GM21526 (cell line): Measurements from ENCODE around the gene LMF1.

ENCODE experiments used
- ATAC-seq: cut with Tn5 transposase; IDR thresholded peaks from one replicate; pipeline ENCODE4 v1.9.1; 2021; ENCODE audit warnings: moderate library complexity; ENCODE audit not compliant: unreplicated experiment, low FRiP score

LMF1 gene

GRCh38 chr16:932831-933330, 37.9 kb downstream of the LMF1 start:
- no peak for ATAC-seq

DNA sequence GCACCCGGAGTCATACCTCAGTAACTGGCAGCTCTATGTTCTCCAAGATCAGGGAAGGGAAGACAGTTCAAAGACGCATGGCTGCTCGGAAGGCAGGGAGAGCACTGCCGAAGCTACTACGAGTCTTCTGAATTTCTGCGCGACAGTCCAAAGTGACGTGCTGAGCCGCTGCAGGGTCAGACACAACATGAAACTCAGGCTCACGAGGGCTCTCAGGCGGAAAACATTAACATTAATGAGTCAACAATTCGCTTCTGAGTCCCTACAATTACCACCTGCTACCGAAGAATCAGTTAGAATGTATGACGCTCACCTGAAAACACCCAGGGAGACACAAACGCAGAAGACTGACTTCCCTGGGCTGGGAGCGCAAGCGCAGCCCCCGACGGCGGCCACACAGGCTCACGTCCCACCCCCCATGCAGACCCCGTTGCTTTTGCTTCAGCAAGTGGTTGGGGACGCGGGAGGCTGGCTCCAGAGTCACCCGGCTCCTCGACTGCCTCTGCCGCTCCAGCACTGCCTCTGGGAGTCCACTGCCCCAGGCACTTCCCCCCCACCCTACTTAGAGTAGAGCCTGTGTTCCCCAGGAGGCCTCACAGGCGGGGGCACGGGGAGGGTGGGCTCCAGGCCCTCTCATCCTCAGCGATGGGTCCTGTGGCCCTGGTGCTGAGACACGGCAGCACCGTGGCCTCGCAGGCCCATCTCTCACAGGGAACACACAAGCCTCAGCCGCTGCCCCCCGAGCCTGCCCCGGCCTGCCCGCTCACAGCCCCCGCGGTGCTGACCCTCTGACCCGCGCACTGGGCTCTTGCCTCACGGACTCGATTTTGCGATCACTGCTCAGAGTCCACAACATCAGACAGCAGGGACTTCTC, 38.9 kb downstream of the LMF1 start:
- no peak for ATAC-seq

GRCh38 chr16:931171-931570, 39.6 kb downstream of the LMF1 start:
- ATAC-seq: no peak

- no peak for ATAC-seq
These were observed 40.3 kb downstream of the LMF1 start for GRCh38 chr16:930511-930910.

DNA sequence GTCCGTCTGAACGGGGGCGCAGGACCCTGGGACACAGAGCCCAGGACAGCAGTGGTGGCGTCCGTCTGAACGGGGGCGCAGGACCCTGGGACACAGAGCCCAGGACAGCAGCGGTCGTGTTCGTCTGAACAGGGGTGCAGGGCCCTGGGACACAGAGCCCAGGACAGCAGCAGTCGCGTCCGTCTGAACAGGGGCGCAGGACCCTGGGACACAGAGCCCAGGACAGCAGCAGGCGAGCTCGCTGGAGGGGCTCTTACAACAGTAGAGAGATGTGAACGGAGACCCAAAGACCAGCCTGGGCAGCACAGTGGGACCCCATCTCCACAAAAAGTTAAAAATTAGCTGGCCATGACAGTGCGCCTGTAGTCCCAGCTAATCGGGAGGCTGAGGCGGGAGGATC, 40.7 kb downstream of the LMF1 start:
- no peak for ATAC-seq

- ATAC-seq: no peak
These were observed 41.3 kb downstream of the LMF1 start for GRCh38 chr16:929227-930073.

DNA sequence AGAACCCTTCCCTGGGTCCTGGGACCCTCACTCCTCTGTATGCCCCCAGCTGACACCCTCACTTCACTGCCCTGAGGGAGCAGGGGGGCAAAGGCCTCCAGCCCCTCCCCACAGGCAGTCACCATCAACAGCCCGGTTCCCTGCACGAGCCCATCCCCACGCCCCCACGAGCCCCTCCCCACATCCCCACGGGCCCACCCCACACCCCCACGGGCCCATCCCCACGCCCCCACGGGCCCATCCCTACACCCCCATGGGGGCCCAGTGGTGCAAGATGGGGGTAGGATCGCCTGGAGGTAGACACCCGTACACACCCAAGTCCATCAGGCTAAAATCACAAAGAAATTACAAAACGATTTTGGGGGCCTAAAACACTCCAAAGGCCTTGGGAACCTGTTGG, 42.3 kb downstream of the LMF1 start:
- ATAC-seq: no peak

GRCh38 chr16:927931-928330, 42.9 kb downstream of the LMF1 start:
- no peak for ATAC-seq

- no peak for ATAC-seq
These were observed 43.4 kb downstream of the LMF1 start for GRCh38 chr16:927406-927805.

DNA sequence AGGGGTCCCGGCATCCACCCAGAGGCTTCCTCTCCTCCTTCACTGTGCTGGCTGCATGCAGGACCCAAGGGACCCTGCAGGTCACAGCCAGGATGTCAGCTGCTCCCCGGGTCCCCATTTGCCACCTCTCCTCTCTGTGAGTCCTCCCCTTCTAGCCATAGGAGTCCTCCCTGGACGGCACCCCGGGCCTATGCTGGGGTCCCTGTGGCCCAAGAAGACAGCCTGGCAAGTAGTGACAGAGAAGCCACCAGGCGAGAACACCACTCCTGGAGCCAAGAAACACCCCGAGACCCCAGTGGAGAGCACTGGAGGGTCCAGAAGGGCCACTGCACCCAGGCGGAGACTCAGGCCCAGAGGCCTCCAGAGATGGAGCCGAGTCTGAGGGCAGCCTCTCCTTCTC, 44.1 kb downstream of the LMF1 start:
- ATAC-seq: no peak

- no peak for ATAC-seq
These were observed 46.0 kb downstream of the LMF1 start for GRCh38 chr16:924806-925205.

DNA sequence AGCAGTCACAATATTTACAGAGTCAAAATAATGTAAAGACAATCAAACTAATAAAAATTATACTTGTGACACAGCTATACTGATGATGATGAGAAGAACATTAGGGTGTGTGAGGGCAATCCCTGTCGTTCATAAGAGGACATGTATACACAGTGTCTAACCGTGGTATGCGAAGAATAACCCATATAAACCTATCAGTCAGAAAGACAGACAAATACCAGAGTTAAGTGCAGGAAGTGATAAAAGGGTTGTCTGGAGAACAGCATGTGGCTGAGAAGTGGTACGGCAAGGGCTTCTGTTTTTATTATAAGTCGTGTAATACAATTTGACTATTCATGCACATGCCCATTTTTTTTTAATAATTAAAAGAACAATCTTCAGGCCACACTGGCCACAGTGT, 46.7 kb downstream of the LMF1 start:
- ATAC-seq: no peak

- no peak for ATAC-seq
These were observed 47.6 kb downstream of the LMF1 start for GRCh38 chr16:923184-923583.

DNA sequence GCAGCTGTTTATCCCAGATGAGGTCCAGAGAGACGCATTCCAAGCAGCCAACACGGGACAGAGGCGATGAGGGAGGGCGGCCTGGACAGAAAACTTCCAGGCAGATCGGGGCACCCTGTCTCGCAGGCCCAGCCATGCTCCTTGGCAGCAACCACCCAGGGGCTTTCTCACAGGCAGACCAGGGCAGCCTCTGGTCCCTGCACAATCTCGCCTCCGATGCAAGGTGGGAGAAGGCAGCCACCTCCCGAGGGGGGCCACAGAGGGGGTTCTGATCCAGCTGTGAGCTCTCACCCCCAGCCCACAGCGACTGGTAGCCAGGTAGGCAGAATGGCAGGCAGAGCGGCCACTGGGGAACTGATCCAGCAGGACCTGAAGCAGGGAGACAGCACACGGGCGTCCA, 48.7 kb downstream of the LMF1 start:
- ATAC-seq: no peak

DNA sequence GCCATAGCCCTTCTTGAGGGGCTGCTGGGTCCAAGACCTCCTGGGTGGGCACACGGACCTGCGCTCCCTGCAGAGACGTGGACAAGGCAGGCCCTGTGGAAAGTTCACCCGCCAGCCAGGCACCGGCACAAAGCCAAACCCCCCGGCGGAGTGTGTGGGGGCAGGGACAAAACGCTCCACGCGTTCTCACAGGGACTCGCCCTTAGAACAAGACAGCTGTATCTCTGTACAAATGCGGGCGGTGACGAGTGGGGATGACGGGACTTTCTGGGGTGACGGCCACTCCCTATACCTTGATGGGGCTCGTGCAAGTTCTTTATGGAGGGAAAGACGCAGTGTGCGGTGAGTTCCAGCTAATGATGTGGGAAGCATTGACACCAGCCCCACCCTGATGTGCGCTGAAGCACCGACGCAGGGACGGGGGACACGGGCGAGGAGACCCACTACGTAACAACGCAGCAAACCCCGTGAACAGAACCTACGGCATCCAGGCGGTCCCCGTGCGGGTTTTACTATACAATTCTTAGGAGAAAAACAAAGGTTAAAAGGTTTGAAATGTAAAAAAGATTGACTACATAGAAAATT, 49.4 kb downstream of the LMF1 start:
- no peak for ATAC-seq

GRCh38 chr16:920717-921116, 50.1 kb downstream of the LMF1 start:
- no peak for ATAC-seq

GRCh38 chr16:920051-920681, 50.6 kb downstream of the LMF1 start:
- ATAC-seq: no peak

DNA sequence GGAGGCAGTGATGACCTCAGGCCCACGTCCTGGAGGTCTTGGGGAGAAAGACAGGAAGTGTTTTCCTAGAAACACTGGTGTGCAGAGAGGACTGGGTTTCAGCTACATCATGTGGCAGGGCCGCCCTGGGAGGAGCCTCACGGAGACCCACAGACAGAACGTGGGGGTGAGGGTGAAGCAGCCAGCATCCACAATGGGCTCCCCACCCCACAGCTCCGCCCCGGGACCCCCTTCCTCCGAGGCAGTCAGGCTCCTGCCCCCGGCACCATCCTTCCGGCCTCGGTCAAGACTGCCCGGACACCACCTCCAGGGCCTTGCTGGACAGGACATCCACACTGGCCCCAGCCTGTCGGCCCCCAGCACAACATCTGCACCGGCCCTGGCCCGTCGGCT, 51.1 kb downstream of the LMF1 start:
- ATAC-seq: no peak

- no peak for ATAC-seq
These were observed 51.8 kb downstream of the LMF1 start for GRCh38 chr16:918741-919657.

DNA sequence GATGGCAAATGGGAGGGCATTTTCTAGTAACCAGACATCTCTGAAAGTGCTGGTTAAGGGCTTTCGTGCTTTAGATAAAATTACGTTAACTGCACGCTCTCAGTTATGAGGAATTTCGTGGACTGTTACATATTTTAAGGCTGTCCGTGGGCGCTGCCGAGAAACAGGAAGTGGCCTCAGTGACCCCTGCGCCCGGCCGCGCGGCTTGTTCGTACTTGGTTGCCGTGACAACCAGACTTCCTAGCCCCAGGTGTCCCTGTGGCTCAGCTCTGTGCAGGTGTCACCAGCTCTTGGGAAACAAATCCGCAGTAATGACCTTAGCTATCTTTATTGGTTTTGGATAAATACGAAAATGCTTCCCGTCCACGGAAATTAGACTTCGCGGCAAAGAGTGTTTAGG, 52.7 kb downstream of the LMF1 start:
- no peak for ATAC-seq
